Stimulated activated CD8-positive, alpha-beta memory T cell treated with anti-CD3 and anti-CD28 coated beads, Interleukin-7, amount 100 ng/mL, for 48 hours (primary cell): ENCODE results near the gene OLFM4.

ENCODE experiments used
- DNase-seq, 2 donors: peaks; one replicate each; pipeline ENCODE4 v3.0.0-alpha.2; 2020; ENCODE audit warnings: low read depth in 1 of 2; ENCODE audit errors: extremely low read depth in 1 of 2

Gene OLFM4

DNA sequence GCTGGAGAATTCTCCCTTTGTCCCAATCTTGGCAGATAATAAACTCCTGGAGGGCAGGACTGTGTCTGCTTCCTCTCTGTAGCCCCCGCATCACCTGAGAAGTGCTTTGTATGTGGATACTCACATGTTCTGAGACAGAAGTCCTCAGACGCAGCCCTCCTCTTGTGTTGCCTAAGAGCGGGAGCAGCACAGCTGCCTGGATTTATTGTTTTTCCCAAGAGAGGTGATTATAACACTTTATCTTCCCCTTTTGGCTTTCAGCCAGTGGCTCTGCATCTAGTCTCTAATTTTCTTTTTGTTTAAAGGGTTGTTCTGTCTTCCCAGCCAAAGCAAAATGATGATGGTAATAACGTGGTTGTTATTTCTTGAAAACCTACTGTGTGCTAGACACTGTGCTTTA, 36.1 kb downstream of the OLFM4 start:
- DNase-seq: no peak

DNA sequence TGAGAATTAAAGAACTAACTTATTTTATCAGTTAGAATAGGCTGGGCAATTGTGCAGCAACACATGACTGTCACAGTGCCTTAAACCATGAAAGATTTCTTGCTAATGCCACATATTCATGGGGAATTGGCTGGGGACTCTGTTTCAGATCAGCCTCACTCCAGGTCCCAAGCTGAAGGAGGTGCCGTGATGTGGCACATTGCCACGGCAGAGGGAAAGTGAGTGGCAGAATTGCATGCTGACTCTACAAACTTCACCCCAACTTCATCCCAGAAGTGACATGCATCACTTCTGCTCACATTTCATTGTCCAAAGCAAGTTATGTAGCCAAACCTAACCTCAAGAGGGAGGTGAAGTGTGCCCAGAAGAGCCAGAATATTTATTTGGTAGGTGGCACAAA, 37.8 kb downstream of the OLFM4 start:
- DNase-seq: no peak

DNA sequence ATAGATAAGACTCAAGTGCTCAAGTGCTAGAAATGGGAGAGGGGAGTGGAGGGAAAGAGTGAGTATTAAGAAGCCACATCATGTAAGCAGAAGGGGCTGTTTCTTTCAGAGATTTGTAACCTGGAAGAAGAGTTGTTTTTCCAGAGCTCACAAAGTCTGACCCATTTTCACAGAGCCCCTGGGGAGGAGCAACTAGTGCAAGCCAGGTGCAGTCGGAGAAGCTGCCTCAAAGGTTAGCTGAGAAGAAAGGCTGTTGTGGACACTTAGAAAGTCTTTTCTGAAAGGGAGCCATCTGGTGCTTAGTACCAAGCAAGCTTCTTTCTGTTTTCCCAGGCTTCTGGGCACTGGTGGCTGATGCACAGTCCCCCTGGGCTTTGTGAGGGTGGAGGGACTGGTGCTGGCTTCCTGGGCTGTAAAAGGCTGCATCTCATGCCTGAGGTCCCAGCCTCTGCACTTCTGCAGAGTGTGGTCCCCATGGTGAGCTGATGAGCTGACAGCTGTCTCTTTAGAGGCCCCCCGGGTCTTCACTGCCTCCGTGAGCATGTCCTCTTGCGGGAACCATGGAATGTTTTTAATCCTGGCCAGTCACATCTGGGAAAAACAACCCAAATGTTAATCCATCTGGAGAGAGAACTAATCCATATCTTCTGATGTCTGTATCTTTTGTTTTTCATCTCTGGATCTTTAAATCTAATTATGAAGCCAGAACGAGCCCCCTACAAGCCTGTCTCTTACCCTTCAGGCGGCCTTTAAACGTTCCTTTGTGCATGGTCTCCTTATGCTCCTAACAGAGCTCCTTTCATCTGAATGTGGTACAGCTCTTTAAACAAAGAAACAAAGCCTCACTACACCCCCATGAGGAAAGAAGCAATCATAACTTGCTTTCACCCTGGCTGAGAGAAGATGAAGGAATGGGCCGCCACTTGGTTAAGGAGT, 40.2 kb downstream of the OLFM4 start:
- DNase-seq: no peak

DNA sequence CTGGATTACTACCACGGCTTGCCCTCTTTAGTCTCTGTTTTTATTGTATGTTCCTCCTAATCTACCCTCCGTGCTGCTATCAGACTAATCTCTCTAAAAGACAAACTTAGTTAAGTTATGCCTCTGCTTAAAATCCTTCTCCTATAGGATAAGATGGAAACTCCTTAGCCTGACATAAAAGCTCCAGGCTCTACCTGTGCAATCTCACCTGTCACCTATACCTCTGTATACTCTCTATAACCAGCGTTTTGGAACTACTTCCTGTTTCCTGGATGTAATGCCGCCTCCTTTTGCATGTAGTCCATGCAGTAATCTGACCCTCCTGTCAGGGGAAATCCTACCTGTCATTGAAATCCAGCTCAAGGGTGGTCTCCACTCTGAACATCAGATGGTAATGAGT, 41.2 kb downstream of the OLFM4 start:
- no peak for DNase-seq

DNA sequence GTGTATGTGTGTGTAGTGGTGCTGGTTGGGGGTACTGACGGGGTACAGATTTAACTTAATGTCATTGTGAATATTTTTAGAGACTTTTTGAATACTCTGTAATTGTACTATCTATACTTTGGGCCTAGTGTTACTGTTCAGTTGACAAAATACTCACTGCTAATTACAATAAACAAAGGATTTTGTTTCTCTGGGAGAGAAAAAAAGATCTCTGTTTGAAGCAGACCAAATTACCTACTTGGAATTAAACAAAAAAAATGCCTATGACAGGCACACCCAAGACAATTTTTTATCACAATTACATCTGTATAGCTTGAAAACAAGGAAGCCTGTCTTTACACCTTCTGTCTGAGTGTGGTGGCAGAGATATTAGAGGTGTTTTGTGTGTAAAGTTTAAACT, 45.1 kb downstream of the OLFM4 start:
- DNase-seq: no peak

DNA sequence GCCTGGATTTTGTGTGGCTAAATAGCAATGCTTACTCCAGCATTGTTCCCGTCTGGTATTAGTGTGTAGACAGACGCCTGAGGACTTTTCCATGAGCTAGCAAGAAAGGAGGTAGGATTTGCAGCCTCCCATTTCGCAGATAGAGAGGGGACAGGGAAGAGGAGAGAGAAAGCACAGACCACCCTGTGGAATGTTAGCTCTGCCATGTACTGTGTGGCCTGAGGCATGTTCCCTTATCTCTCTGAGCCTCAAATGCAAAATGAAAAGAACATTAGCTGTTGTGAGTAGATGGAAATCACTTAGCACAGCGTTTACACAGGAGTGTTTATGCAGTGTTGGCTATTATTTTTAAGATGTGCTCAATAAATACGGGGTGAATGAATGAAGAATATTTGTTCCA, 45.5 kb downstream of the OLFM4 start:
- no peak for DNase-seq

DNA sequence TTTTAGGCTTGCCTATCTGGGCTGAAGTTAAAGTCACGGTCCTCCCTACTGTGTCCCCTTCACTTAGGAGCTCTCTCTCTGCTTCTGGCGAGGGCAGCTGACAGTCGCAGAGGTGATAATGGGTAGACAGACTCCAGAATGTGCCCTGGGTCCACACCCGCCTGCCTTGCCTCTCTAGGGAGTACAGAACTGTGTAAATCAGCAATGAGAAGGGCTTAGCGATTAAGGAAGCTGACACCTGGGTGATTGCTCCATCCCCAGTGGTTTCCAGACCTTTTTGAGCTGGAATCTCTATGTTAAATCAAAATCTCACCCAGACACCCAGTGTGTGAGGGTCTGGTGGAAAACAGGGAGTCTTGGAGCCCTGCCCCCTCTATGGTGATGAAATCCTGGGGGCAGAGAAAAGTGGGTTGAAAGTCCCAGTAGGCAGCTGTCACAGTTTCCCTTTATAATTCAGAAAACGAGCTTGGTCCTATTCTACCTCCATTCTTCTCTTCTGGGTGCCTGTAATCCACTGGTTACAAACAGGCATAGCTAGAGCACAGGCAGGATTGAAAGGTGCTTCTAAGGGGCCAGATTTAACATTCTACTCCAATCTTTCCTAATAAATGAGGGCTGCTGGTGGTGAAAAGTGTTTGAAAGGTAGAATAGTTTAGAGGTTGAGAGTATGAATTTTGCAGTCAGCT, 46.9 kb downstream of the OLFM4 start:
- DNase-seq: no peak

DNA sequence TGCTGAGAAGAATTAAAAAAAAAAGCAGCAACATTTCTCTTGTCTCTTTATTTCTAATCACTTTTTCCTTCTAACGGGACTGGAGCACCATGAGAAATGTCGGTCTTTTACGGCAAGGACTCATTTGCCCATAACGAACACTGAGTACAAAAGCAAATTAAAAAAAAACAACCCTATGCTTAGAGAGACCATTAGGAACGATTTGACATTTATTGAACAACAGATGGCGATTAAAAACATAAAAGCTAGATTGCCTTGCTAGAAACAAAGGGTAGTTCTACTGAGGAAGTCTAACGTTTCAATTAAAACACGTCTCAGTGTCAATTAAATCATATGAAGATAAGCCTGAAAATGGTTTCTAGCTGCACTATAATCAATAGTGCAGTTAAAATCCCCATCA, 51.1 kb downstream of the OLFM4 start:
- no peak for DNase-seq

DNA sequence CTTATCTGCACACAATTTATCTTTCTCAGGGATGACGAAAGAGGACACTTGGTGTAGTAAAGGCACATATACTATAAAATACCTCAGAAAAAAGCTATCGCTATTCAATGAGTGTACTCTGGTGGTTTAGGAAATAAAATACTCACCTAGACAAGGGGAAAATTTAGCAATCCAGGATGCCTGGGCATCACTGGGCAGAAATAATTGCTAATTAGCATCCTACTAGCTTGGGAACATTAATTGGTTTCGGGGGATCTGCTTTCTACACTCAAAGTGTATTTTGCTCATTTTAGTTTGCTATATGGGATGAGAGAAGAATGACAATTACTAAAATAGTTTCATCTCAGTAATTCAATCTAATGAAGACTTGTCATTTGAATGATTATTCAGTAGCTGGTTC, 60.3 kb downstream of the OLFM4 start:
- DNase-seq: no peak

DNA sequence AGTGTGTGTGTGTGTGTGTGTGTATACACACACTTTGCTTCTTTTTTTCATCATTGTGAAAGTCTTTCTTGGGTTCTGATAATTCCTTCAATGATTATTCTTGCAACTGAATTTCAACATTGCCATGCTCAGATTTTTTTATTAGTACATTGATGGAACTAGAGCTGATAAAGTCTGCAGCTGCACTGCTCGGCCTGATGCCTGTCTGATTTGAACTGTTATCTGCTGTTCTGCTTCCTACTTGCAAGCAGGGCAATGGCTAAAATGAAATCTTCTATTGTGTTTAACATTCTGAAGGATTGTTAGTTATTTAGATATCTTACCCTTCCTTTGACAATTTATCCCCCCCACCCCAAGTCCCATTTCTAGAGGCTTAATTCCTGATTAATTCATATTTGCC, 61.3 kb downstream of the OLFM4 start:
- DNase-seq: no peak

DNA sequence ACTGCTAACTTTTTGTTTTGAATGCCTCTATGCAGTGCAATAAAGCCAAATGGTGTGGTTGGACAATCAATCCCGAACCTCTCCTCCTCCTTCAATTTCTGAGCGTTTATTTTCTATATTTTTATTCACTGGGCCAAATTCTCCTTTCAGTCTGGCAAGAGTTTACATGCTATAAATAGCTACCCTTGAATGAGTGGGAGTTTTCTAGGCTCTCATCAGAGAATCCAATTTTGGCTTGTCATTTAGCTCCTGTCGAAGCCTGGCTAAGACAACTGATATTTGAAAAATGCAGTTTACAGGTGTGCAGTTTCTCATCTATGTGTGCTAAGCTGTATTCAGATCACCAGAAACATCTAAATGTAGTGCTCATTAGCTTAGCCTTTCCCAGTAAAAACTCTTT, 61.8 kb downstream of the OLFM4 start:
- DNase-seq: no peak

DNA sequence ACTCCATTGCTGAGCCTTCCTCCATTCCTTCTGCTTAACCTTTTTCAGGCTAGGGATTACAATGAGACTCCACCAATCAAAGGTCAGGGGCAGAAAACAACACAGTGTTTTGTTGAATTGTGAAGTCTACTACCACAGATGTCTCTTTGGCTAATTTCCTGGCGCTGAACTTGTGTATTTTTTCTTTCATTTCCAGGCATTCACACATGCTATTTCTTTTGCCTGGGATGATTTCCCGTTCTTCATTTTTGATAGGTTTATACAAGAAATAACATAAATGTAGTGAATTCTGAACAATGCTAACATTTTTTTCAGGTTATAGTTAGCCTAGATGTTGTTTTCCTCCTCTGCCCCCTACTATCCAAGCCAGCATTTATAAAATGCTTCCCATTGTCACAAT, 64.3 kb downstream of the OLFM4 start:
- DNase-seq: no peak

DNA sequence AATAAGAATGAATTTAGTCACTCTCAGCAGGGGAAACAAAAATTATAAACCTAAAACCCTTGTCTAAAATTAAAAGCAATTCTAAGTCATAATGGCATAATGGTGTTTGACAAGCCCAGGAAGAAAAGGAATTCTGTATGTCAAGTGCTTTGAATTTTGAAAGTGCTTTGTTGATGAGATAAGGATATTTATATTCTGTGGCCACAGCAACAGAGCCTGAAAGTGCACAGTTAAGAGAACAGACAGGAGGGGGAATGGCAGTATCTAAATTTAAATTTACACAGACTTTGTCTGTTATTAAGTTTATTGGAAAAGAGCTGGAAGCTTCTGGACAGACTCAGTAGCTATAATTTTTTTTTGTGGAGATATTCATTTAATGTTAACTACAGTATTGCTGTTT, 69.8 kb downstream of the OLFM4 start:
- DNase-seq: no peak

DNA sequence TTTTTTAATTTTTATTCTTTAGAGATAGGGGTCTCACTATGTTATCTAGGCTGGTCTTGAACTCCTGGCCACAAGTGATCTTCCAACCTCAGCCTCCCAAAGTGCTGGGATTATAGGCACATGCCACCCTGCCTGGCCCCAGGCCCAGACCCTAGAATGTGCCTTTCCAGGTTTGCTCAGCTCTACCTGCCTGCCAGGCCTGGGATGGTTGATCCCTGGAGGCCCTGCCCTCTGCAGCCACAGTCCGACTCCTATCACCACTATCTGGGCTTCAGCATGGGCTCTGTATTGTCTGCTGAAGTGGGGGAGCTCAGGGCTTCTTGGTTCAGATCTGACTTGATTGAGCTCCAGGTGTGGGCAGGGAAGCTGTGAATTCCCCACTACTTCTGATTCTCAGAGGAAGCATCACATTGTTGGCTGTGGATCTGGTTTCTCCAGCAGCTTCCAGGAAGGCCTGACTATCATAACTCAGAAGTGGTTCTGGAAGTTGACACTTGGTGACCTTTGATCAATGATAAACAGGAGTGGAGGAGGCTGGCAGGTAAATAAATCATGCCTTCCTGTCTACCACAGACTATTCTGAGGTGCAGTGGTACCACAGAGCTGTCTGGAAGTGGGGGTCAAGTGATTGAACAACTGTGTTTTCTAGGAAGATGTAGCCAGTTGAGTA, 71.9 kb downstream of the OLFM4 start:
- DNase-seq: no peak
